ENCODE data around the gene CACNG4.

- TF ChIP-seq EZH2 (IDR thresholded peaks at IDR 0.05; ENCODE audit: insufficient read depth, low read length) (no peak), CTCF (IDR thresholded peaks at IDR 0.05; ENCODE audit: insufficient read depth, low read depth, low read length) (no peak)
Measured at GRCh38 chr17:66941249-66941648, 23.3 kb upstream of the CACNG4 start.
